ENCODE measurements around the gene PRKCD. TPM values are rescaled to one million over a fixed set of nuclear protein-coding genes. Genes with fewer than 3 reads are reported as not detected.

Gene PRKCD
- total RNA-seq, 1 donor from 2014 or later: 78.4 TPM

DNA sequence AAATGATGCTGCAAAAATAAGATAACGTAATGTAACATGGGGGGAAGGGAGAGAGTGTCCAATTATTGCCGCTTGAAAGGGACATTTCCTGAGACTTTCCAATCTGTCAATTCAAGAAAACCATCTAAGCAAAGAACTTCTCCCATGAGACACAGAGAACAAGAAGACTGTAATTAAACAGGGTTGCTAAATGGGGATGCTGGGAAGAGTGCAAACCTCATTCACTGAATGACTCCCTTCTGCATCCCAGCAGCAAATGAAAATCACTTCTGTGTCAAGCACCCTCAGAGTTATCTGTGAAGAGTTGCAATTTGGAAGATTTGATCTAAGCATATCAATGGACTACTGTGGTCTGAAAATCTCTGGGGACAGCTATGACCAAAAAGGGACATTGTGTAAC lies 34.4 kb upstream of the PRKCD start:
- Histone ChIP-seq H3K27me3 (no peaks in the 10 kb centered on the region), H3K4me1 (peaks cover 7% of the 10 kb centered on the region), H3K4me3 (no peak overlapping the region), H3K27ac (no peak overlapping the region), H3K36me3 (peaks cover 42% of the 10 kb centered on the region), H3K9me3 (no peaks in the 10 kb centered on the region)
- DNase-seq (no peak), ATAC-seq (no peak)
- TF ChIP-seq, protein P1, sequence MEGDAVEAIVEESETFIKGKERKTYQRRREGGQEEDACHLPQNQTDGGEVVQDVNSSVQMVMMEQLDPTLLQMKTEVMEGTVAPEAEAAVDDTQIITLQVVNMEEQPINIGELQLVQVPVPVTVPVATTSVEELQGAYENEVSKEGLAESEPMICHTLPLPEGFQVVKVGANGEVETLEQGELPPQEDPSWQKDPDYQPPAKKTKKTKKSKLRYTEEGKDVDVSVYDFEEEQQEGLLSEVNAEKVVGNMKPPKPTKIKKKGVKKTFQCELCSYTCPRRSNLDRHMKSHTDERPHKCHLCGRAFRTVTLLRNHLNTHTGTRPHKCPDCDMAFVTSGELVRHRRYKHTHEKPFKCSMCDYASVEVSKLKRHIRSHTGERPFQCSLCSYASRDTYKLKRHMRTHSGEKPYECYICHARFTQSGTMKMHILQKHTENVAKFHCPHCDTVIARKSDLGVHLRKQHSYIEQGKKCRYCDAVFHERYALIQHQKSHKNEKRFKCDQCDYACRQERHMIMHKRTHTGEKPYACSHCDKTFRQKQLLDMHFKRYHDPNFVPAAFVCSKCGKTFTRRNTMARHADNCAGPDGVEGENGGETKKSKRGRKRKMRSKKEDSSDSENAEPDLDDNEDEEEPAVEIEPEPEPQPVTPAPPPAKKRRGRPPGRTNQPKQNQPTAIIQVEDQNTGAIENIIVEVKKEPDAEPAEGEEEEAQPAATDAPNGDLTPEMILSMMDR (IDR thresholded peaks at IDR 0.05): no peak
- intact Hi-C loops (cut with DNase I): no loop called here

DNA sequence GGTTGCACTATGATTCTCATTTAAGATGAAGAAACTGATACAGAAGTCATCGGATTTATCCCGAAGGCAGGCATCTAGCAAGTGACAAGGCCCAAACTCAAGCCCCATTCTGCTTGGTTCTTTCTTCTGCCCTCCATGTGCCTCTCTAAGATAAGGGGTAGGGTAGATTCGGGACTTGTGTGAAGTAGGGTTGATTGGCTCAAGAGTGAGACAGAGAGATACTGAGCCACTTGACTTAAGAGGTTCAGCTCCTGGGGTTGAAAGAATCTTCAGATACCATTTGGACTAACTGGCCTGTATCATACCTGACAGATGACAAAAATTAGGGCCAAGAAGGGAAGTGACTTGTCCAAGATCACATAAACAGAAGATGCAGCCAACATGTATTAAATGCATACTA lies 31.7 kb upstream of the PRKCD start:
- Histone ChIP-seq H3K9me3 (no peaks in the 10 kb centered on the region), H3K4me1 (peaks cover 7% of the 10 kb centered on the region), H3K36me3 (peaks cover 15% of the 10 kb centered on the region), H3K27me3 (no peaks in the 10 kb centered on the region), H3K4me3 (peak overlapping the region; percentile 93), H3K27ac (peak overlapping the region; percentile 92)
- TF ChIP-seq, protein P1 (IDR thresholded peaks at IDR 0.05): no peak
- intact Hi-C loops (cut with DNase I): no loop called here
- no peak for ATAC-seq
- no peak for DNase-seq

DNA sequence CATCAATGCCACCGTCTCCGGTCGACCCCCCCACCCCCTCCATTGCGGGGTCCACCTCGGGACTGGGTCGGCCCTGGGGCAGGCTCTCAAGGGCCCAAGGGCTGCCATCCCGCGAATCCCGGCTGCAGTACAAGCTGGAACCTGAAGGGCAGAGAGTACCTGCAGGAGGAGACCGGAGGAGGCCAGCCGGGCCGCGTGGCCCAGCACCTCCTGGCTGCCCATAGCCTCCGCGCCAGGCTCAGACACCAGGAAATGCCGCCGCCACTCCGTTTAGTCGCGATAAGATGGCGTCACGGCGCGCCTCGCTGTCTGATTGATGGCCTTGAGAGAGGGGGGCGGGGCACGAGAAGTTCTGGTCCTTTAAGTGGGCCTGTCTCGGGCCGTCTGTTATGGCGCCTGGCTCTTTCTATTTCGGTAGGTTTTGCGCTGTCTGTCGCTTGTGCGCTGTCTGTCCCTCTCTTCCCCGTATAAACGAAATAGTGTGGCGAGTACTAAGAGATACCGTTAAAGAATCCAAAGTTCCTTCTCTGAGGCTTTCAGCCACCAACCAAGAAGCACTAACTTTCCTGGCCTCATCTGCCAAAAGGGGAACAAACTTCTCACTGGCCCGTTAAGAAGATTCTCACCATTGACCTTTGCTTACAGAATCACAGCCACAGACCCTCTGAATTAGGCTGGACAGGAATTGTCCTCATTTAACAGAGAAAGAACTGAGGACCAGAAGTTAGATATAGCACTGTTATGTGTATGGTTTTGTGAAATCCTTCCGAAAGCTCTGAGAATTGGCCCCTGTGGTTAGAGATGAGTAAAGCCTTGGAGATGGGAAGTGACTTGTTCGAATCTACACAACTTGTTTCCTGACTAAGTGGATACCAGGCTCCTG lies 30.6 kb upstream of the PRKCD start, which contains the start of gene RFT1:
RFT1 (minus strand) TSS at position 257 of the 883 bp plus-strand sequence; CDS start at position 222, 35 bp downstream.
- ATAC-seq (peak; percentile 91), DNase-seq (peak; percentile 98)
- Histone ChIP-seq H3K4me3 (peak within 1 kb of the TSS; percentile 93), H3K36me3 (peaks cover 4% of the 10 kb centered on the region), H3K4me1 (peaks cover 7% of the 10 kb centered on the region), H3K9me3 (no peaks in the 10 kb centered on the region), H3K27me3 (no peaks in the 10 kb centered on the region), H3K27ac (peak within 1 kb of the TSS; percentile 92)
- TF ChIP-seq, protein P1 (IDR thresholded peaks at IDR 0.05): peak; percentile 7
- intact Hi-C loops (cut with DNase I): no loop called here

DNA sequence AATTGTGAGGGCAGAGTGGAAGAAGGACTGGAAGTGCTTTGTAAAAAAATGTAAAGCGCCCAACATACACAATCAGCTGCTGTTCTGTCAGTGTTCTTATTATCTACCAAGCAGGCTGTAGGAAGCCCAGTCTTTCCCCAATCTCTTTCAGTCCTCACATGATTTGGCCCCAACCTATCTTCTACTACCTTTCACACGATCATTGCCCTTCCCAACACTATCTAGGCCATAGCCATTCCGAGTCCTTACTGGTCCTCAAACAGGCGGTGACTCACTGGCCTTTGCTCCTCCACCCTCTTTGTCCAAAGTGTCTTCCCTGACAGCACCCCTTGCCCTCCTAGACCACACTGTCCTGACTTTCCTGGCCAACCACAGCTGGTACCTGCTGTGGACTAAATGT lies 29.9 kb upstream of the PRKCD start:
- Histone ChIP-seq H3K27me3 (no peaks in the 10 kb centered on the region), H3K27ac (peak overlapping the region; percentile 92), H3K36me3 (no peaks in the 10 kb centered on the region), H3K9me3 (no peaks in the 10 kb centered on the region), H3K4me1 (peaks cover 7% of the 10 kb centered on the region), H3K4me3 (peak overlapping the region; percentile 93)
- peak; percentile 23 for DNase-seq
- ATAC-seq: no peak
- TF ChIP-seq, protein P1 (IDR thresholded peaks at IDR 0.05): no peak
- intact Hi-C loops (cut with DNase I): no loop called here

DNA sequence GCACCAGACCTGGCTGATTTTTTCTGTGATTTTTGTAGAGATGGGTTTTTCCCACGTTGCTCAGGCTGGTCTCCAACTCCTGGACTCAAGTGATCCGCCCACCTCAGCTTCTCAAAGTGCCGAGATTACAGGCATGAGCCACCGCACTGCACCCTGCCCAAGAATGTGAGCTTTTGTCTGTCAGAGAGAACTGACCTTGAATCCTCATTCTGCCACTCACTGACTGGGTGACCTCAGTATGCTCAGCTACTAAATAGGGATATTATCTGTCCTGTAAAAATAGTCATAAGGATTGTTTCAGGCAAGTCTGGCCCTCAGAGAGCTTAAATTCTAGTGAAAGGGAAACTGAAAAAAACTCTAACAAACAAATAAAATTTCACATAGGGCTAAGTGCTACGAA lies 28.7 kb upstream of the PRKCD start:
- ATAC-seq (no peak), DNase-seq (no peak)
- H3K4me3 ChIP-seq: no peak overlapping the region
- H3K36me3 ChIP-seq: no peaks in the 10 kb centered on the region
- H3K27me3 ChIP-seq: no peaks in the 10 kb centered on the region
- intact Hi-C loops (cut with DNase I): no loop called here
- H3K4me1 ChIP-seq: peaks cover 7% of the 10 kb centered on the region
- no peaks in the 10 kb centered on the region for H3K9me3 ChIP-seq
- TF ChIP-seq, protein P1 (IDR thresholded peaks at IDR 0.05): no peak
- no peak overlapping the region for H3K27ac ChIP-seq
